Measurements from ENCODE around the gene GLIS2.
"Not testable (repeated sequence)": the region's sequence is repeated elsewhere in the genome, so short reads cannot be mapped to it uniquely, and the experiment has no call there.

GLIS2 gene

DNA sequence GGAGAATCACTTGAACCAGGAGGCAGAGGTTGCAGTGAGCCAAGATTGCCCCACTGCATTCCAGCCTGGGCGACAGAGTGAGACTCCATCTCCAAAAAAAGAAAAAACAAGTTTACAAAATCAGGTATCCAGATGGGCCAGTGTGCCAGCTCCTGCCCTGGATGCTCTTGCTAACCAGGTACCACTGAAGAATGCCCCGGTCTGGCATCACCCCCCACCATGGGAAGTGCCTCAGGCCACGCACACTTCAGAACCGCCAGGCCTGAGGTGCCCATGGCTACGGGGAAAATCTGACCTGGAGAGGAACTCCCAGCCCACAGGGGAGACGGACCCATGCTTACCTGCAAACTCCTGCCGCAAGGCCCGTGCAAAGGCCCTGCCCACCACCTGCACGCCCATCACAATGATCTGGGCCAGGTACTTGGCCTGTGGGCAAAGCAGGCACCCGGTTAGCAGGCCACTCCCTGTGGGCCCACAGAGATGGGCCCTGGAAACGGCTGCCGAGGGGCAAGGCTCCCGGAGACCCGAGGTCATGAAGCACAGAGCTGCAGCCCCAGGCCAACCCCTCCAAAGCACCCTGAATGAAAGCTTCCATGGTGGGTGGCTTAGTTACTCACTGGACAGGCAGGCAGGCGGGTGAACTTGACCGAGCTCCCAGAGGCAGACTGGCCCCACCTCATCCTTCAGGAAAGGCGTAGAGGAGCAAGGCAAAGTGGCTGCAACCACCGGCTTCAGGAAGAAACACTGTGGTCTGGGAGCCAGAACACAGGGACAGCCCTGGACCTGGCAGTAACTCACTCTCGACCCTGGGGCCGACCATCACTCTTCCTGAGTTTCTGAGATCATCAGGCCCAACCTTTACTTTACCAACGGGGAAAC is 27.2 kb downstream of the GLIS2 start:
- Histone ChIP-seq H3K4me3 (ENCODE audit: low read length) (no peak overlapping the region), H2BK120ac (ENCODE audit: low read depth, low read length) (no peak overlapping the region), H3K79me2 (ENCODE audit: control insufficient read depth, insufficient read depth, low read length) (peaks cover 34% of the 10 kb centered on the region), H3K9ac (ENCODE audit: low read length) (no peak overlapping the region), H3K27ac (ENCODE audit: low read depth, low read length) (no peak overlapping the region), H3K18ac (ENCODE audit: low read length) (no peak overlapping the region), H3K4me2 (ENCODE audit: low read length) (no peak overlapping the region), H4K8ac (ENCODE audit: low read depth, low read length) (no peak overlapping the region), H2BK5ac (ENCODE audit: low read length) (no peak overlapping the region), H3K23ac (ENCODE audit: low read length) (no peak overlapping the region), H3K4me1 (ENCODE audit: control insufficient read depth, low read depth, low read length) (no peaks in the 10 kb centered on the region), H2AK5ac (ENCODE audit: low read length) (no peak overlapping the region), H3K4ac (ENCODE audit: low read depth, low read length) (no peak overlapping the region), H3K79me1 (ENCODE audit: low read length) (peaks cover 20% of the 10 kb centered on the region), H3K36me3 (ENCODE audit: control insufficient read depth, insufficient read depth, low read length) (peaks cover 1% of the 10 kb centered on the region), H2BK15ac (replicated peaks; ENCODE audit: low read depth) (no peak overlapping the region), H4K5ac (ENCODE audit: low read length) (no peak overlapping the region), H3K27me3 (ENCODE audit: insufficient read depth, low read length, poor library complexity) (no peaks in the 10 kb centered on the region), H3K56ac (ENCODE audit: low read length) (no peak overlapping the region)
- DNase-seq: no peak
- no CpG with 5 or more reads among the region's 21 CpGs for WGBS (ENCODE audit: extremely low coverage, insufficient coverage, low lambda C conversion rate)

GRCh38 chr16:4344300-4344982 is 28.6 kb downstream of the GLIS2 start:
- not testable (repeated sequence) for H2AK5ac ChIP-seq (ENCODE audit: low read length); H3K4ac ChIP-seq (ENCODE audit: low read depth, low read length); H3K4me1 ChIP-seq (ENCODE audit: control insufficient read depth, low read depth, low read length); H3K27ac ChIP-seq (ENCODE audit: low read depth, low read length); H2BK5ac ChIP-seq (ENCODE audit: low read length); H2BK15ac ChIP-seq (replicated peaks; ENCODE audit: low read depth); H3K56ac ChIP-seq (ENCODE audit: low read length); H2BK120ac ChIP-seq (ENCODE audit: low read depth, low read length); H4K5ac ChIP-seq (ENCODE audit: low read length); DNase-seq; H3K4me3 ChIP-seq (ENCODE audit: low read length); H3K23ac ChIP-seq (ENCODE audit: low read length); H3K9ac ChIP-seq (ENCODE audit: low read length); H3K18ac ChIP-seq (ENCODE audit: low read length); H3K27me3 ChIP-seq (ENCODE audit: insufficient read depth, low read length, poor library complexity); H3K36me3 ChIP-seq (ENCODE audit: control insufficient read depth, insufficient read depth, low read length); H3K4me2 ChIP-seq (ENCODE audit: low read length); H4K8ac ChIP-seq (ENCODE audit: low read depth, low read length)
- Histone ChIP-seq H3K79me1 (ENCODE audit: low read length) (peaks cover 26% of the 10 kb centered on the region), H3K79me2 (ENCODE audit: control insufficient read depth, insufficient read depth, low read length) (peaks cover 42% of the 10 kb centered on the region)
- 93% methylated on average over 1 of the region's 10 CpGs for WGBS (ENCODE audit: extremely low coverage, insufficient coverage, low lambda C conversion rate)

DNA sequence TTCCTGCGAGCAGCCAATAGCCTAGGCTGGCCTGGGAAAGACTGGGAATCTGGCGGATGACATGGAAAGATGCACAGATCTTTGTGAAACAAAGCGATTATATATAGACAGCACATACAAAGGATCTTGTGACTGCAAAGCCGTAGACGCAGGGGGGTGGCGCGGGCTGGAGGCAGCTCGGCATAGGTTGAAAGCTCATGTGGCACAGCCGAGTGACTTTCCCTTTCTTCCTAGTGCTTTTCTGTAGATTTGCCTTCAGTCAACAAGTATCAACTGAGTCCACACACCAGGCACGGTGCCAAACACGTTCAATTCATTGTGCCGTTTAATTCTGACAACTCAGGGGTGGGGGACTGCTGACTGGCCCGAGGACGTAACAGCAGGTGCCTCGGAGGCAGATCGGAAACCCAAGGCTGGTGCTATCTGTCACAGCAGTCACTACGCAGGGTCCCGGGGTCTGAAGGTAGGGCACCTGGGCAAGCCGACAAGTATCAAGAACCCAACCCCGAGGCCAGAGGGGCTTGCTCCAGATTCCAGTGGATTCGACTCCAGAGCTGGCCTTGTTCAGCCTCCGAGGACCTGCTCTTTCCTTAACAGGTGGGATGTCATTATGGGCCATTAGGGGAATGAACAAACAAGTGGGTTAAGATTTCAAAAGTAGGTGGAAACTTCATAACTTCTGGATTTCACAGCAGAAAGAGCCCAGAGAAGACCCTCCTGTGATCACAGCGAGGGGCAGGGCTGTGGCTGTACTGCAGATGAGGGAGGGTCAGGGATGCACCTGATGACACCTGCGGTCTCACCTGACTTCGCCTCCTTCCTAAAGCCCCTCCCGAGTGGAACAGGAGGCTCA is 29.3 kb downstream of the GLIS2 start:
- no CpG with 5 or more reads among the region's 26 CpGs for WGBS (ENCODE audit: extremely low coverage, insufficient coverage, low lambda C conversion rate)
- no peak overlapping the region for H4K5ac ChIP-seq (ENCODE audit: low read length)
- H3K9ac ChIP-seq (ENCODE audit: low read length): no peak overlapping the region
- H3K79me1 ChIP-seq (ENCODE audit: low read length): peaks cover 29% of the 10 kb centered on the region
- no peak overlapping the region for H3K23ac ChIP-seq (ENCODE audit: low read length)
- H3K4ac ChIP-seq (ENCODE audit: low read depth, low read length): no peak overlapping the region
- H3K18ac ChIP-seq (ENCODE audit: low read length): no peak overlapping the region
- no peaks in the 10 kb centered on the region for H3K27me3 ChIP-seq (ENCODE audit: insufficient read depth, low read length, poor library complexity)
- H3K79me2 ChIP-seq (ENCODE audit: control insufficient read depth, insufficient read depth, low read length): peaks cover 49% of the 10 kb centered on the region
- no peak overlapping the region for H3K4me2 ChIP-seq (ENCODE audit: low read length)
- no peak overlapping the region for H3K4me3 ChIP-seq (ENCODE audit: low read length)
- no peak overlapping the region for H2BK15ac ChIP-seq (replicated peaks; ENCODE audit: low read depth)
- H3K27ac ChIP-seq (ENCODE audit: low read depth, low read length): no peak overlapping the region
- no peak overlapping the region for H4K8ac ChIP-seq (ENCODE audit: low read depth, low read length)
- no peak overlapping the region for H2BK120ac ChIP-seq (ENCODE audit: low read depth, low read length)
- no peak overlapping the region for H3K56ac ChIP-seq (ENCODE audit: low read length)
- no peak overlapping the region for H2BK5ac ChIP-seq (ENCODE audit: low read length)
- H2AK5ac ChIP-seq (ENCODE audit: low read length): no peak overlapping the region
- peaks cover 1% of the 10 kb centered on the region for H3K36me3 ChIP-seq (ENCODE audit: control insufficient read depth, insufficient read depth, low read length)
- H3K4me1 ChIP-seq (ENCODE audit: control insufficient read depth, low read depth, low read length): no peaks in the 10 kb centered on the region
- DNase-seq: no peak

DNA sequence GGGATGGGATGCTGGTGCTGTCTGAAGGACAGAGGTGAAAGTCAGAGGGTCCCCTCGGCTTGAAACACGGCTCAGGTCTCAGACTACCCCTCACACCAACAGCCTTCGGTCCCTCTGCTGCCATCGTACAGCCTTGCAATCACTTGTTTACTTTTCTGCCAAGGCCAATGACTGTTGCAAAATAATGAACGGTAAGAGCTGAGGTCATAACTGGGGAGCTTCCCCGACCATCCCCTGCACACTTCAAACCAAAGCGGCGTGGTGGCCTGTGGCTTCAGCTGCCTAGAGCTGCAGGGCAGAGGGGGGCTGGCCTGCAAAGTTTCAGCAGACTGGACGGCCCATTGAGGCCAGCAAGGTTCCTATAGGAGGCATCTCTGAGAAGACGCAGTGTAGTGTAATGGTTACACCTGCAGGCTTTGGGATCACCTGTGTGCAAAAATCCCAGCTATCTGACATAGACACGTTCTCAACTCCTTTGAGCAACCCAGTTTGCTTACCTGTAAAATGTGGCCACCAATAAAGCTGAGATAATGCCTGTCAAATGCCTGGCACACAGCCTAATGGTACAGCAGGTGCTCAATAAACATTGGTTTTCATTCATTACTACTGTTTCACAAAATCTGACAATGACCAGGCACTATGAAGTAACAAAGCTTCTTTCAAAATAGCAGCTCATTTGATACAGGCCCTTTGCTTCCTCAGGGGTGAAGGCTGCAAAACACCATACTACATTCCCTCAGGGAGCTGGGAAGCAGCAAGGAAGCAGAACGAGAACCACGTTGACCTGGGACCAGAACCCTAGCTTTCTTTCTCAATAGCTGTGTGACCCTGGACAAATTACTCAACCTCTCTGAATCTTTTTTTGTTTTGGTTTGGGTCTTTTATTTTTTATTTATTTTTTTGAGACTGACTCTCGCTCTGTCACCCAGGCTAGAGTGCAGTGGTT is 30.2 kb downstream of the GLIS2 start:
- H3K27ac ChIP-seq (ENCODE audit: low read depth, low read length): no peak overlapping the region
- H3K4me1 ChIP-seq (ENCODE audit: control insufficient read depth, low read depth, low read length): no peaks in the 10 kb centered on the region
- H2BK120ac ChIP-seq (ENCODE audit: low read depth, low read length): no peak overlapping the region
- H3K79me1 ChIP-seq (ENCODE audit: low read length): peaks cover 30% of the 10 kb centered on the region
- no peak overlapping the region for H4K8ac ChIP-seq (ENCODE audit: low read depth, low read length)
- no peak overlapping the region for H2BK15ac ChIP-seq (replicated peaks; ENCODE audit: low read depth)
- no peak overlapping the region for H4K5ac ChIP-seq (ENCODE audit: low read length)
- no peak overlapping the region for H3K18ac ChIP-seq (ENCODE audit: low read length)
- H3K56ac ChIP-seq (ENCODE audit: low read length): no peak overlapping the region
- H3K79me2 ChIP-seq (ENCODE audit: control insufficient read depth, insufficient read depth, low read length): peaks cover 55% of the 10 kb centered on the region
- no peak overlapping the region for H2AK5ac ChIP-seq (ENCODE audit: low read length)
- peaks cover 1% of the 10 kb centered on the region for H3K36me3 ChIP-seq (ENCODE audit: control insufficient read depth, insufficient read depth, low read length)
- H2BK5ac ChIP-seq (ENCODE audit: low read length): no peak overlapping the region
- no peak overlapping the region for H3K4ac ChIP-seq (ENCODE audit: low read depth, low read length)
- H3K23ac ChIP-seq (ENCODE audit: low read length): no peak overlapping the region
- no peak for DNase-seq
- H3K9ac ChIP-seq (ENCODE audit: low read length): no peak overlapping the region
- H3K27me3 ChIP-seq (ENCODE audit: insufficient read depth, low read length, poor library complexity): no peaks in the 10 kb centered on the region
- WGBS (ENCODE audit: extremely low coverage, insufficient coverage, low lambda C conversion rate): no CpG with 5 or more reads among the region's 14 CpGs
- no peak overlapping the region for H3K4me2 ChIP-seq (ENCODE audit: low read length)
- H3K4me3 ChIP-seq (ENCODE audit: low read length): no peak overlapping the region

GRCh38 chr16:4347010-4347409 is 31.1 kb downstream of the GLIS2 start:
- Histone ChIP-seq H3K9ac (ENCODE audit: low read length) (no peak overlapping the region), H3K79me2 (ENCODE audit: control insufficient read depth, insufficient read depth, low read length) (peaks cover 55% of the 10 kb centered on the region), H2AK5ac (ENCODE audit: low read length) (no peak overlapping the region), H3K27ac (ENCODE audit: low read depth, low read length) (no peak overlapping the region), H3K18ac (ENCODE audit: low read length) (no peak overlapping the region), H3K79me1 (ENCODE audit: low read length) (peaks cover 29% of the 10 kb centered on the region), H3K56ac (ENCODE audit: low read length) (no peak overlapping the region), H4K5ac (ENCODE audit: low read length) (no peak overlapping the region), H2BK5ac (ENCODE audit: low read length) (no peak overlapping the region), H3K23ac (ENCODE audit: low read length) (no peak overlapping the region), H2BK120ac (ENCODE audit: low read depth, low read length) (no peak overlapping the region), H3K4me1 (ENCODE audit: control insufficient read depth, low read depth, low read length) (no peaks in the 10 kb centered on the region), H3K27me3 (ENCODE audit: insufficient read depth, low read length, poor library complexity) (no peaks in the 10 kb centered on the region), H3K36me3 (ENCODE audit: control insufficient read depth, insufficient read depth, low read length) (peaks cover 1% of the 10 kb centered on the region), H3K4me3 (ENCODE audit: low read length) (no peak overlapping the region), H3K4me2 (ENCODE audit: low read length) (no peak overlapping the region), H3K4ac (ENCODE audit: low read depth, low read length) (no peak overlapping the region), H4K8ac (ENCODE audit: low read depth, low read length) (no peak overlapping the region), H2BK15ac (replicated peaks; ENCODE audit: low read depth) (no peak overlapping the region)
- no CpG with 5 or more reads among the region's 8 CpGs for WGBS (ENCODE audit: extremely low coverage, insufficient coverage, low lambda C conversion rate)
- no peak for DNase-seq

All from mesendoderm (in vitro differentiated cells).